Testis (tissue), 2 donors: ENCODE measurements around the gene FMNL2.

Source experiments
- POLR2A ChIP-seq: fragments of 450-650 bp; IDR thresholded peaks from one replicate; pipeline ENCODE4 v1.6.1; 2017; ENCODE audit warnings: antibody characterized with exemption, mild to moderate bottlenecking, moderate library complexity
- TF ChIP-seq, protein P1 (sequence below), 3 experiments: fragments of 450-650 bp in 2 of 3; fragments of 200-600 bp in 1 of 3; sonication (generic) in 1 of 3; IDR thresholded peaks; one replicate each; pipeline ENCODE4 v1.5.1; 2016 to 2019; ENCODE audit warnings: antibody characterized with exemption in 3 of 3, mild to moderate bottlenecking in 2 of 3, moderate library complexity in 1 of 3

DNA sequence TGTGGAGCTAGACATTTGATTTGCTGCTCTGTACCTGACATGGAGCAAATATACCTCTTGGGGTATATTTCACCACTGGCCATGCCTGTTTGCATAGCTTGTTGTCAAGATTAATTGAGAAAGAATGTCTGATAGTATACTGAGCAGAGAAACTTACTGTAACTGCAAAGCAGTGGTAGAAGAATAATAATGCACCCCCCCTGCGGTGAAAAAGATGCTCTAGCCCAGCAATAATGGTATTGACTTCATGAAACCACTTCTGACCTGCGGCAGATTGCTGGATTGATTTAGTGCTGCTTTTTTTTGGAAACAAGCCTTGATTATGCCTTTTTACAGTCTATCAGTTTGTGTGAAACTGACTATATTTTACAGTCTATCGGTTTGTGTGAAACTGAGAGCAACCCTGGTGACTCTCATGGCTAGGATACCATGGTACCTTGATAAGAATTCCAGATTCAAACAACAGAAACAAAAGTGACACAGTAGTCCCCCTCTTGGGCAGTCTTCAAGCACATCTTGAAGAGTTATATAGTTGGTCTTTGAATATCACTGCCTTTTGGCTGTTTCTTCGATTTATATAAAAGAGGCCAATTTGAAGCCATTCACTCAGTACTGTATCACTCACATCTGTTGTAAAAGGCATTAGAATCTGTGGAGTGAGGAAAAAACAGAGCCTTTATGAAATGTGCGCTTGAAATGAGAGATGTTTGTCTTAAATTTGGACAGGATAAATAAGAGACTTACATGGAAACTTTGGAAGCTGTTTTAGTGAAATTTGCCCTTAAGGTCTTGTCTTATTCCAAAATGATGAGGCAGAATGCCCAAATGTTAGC, 102.5 kb downstream of the FMNL2 start:
- TF ChIP-seq POLR2A: no peak
- TF ChIP-seq, protein P1, sequence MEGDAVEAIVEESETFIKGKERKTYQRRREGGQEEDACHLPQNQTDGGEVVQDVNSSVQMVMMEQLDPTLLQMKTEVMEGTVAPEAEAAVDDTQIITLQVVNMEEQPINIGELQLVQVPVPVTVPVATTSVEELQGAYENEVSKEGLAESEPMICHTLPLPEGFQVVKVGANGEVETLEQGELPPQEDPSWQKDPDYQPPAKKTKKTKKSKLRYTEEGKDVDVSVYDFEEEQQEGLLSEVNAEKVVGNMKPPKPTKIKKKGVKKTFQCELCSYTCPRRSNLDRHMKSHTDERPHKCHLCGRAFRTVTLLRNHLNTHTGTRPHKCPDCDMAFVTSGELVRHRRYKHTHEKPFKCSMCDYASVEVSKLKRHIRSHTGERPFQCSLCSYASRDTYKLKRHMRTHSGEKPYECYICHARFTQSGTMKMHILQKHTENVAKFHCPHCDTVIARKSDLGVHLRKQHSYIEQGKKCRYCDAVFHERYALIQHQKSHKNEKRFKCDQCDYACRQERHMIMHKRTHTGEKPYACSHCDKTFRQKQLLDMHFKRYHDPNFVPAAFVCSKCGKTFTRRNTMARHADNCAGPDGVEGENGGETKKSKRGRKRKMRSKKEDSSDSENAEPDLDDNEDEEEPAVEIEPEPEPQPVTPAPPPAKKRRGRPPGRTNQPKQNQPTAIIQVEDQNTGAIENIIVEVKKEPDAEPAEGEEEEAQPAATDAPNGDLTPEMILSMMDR (IDR thresholded peaks at IDR 0.05): no peak
